ENCODE results near the gene AGFG2. TPM values are rescaled to one million over a fixed set of nuclear protein-coding genes. Genes with fewer than 3 reads are reported as not detected.

AGFG2 gene
- total and polyA plus RNA-seq, 2 of the 13 experiments (the other 11 are each of a cell fraction or from before 2014, with no cell fraction given), result 125 to 132 TPM

GRCh38 chr7:100568896-100569844, 30.2 kb downstream of the AGFG2 start (continued):
- no peak; the same call in 1 of the 2 replicates for TF ChIP-seq ZNF275 (CRISPR knock-in tag; IDR thresholded peaks at IDR 0.05; ENCODE audit: borderline replicate concordance)
- TF ChIP-seq, protein P1, sequence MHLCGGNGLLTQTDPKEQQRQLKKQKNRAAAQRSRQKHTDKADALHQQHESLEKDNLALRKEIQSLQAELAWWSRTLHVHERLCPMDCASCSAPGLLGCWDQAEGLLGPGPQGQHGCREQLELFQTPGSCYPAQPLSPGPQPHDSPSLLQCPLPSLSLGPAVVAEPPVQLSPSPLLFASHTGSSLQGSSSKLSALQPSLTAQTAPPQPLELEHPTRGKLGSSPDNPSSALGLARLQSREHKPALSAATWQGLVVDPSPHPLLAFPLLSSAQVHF (CRISPR knock-in tag; IDR thresholded peaks at IDR 0.05), result no peak
- no peak for TF ChIP-seq NFKB2 (CRISPR knock-in tag; IDR thresholded peaks at IDR 0.05; ENCODE audit: borderline replicate concordance)
- TF ChIP-seq, protein P2, sequence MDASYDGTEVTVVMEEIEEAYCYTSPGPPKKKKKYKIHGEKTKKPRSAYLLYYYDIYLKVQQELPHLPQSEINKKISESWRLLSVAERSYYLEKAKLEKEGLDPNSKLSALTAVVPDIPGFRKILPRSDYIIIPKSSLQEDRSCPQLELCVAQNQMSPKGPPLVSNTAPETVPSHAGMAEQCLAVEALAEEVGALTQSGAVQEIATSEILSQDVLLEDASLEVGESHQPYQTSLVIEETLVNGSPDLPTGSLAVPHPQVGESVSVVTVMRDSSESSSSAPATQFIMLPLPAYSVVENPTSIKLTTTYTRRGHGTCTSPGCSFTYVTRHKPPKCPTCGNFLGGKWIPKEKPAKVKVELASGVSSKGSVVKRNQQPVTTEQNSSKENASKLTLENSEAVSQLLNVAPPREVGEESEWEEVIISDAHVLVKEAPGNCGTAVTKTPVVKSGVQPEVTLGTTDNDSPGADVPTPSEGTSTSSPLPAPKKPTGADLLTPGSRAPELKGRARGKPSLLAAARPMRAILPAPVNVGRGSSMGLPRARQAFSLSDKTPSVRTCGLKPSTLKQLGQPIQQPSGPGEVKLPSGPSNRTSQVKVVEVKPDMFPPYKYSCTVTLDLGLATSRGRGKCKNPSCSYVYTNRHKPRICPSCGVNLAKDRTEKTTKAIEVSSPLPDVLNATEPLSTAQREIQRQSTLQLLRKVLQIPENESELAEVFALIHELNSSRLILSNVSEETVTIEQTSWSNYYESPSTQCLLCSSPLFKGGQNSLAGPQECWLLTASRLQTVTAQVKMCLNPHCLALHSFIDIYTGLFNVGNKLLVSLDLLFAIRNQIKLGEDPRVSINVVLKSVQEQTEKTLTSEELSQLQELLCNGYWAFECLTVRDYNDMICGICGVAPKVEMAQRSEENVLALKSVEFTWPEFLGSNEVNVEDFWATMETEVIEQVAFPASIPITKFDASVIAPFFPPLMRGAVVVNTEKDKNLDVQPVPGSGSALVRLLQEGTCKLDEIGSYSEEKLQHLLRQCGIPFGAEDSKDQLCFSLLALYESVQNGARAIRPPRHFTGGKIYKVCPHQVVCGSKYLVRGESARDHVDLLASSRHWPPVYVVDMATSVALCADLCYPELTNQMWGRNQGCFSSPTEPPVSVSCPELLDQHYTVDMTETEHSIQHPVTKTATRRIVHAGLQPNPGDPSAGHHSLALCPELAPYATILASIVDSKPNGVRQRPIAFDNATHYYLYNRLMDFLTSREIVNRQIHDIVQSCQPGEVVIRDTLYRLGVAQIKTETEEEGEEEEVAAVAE (CRISPR knock-in tag; IDR thresholded peaks at IDR 0.05; ENCODE audit: borderline replicate concordance), result peak; percentile 79; the same call in 1 of the 2 replicates
- TF ChIP-seq ZNF121 (CRISPR knock-in tag; IDR thresholded peaks at IDR 0.05), result no peak; the same call in 1 of the 2 replicates
- TF ChIP-seq AGO2 (optimal IDR thresholded peaks at IDR 0.05; ENCODE audit: low read depth, low read length), result no peak
- no peak for TF ChIP-seq ZBTB42 (CRISPR knock-in tag; IDR thresholded peaks at IDR 0.05)
- peak; percentile 88; the same call in 1 of the 2 replicates for TF ChIP-seq ZNF513 (CRISPR knock-in tag; conservative IDR thresholded peaks at IDR 0.05)
- no peak for TF ChIP-seq EHMT2 (IDR thresholded peaks at IDR 0.05; ENCODE audit: borderline replicate concordance, low read depth, low read length)
- TF ChIP-seq NFRKB (IDR thresholded peaks at IDR 0.05), result no peak
- TF ChIP-seq ZNF367 (CRISPR knock-in tag; IDR thresholded peaks at IDR 0.05; ENCODE audit: borderline replicate concordance), result no peak
- no peak for TF ChIP-seq ZNF510 (CRISPR knock-in tag; IDR thresholded peaks at IDR 0.05; ENCODE audit: low read depth)
- TF ChIP-seq ZNF414 (CRISPR knock-in tag; IDR thresholded peaks at IDR 0.05), result no peak
- no peak; the same call in 1 of the 2 replicates for TF ChIP-seq ZNF607 (CRISPR knock-in tag; IDR thresholded peaks at IDR 0.05; ENCODE audit: borderline replicate concordance)
- peak; percentile 5; the same call in 1 of the 2 replicates for TF ChIP-seq ZNF589 (CRISPR knock-in tag; conservative IDR thresholded peaks at IDR 0.05)
- peak; percentile 69 for TF ChIP-seq GMEB1 (CRISPR knock-in tag; IDR thresholded peaks at IDR 0.05; ENCODE audit: borderline replicate concordance)
- no peak for TF ChIP-seq ZFX (CRISPR knock-in tag; IDR thresholded peaks at IDR 0.05; ENCODE audit: low read depth)
